ENCODE results near the gene ORM1.

ORM1 gene

GRCh38 chr9:114344188-114344566 lies 21.3 kb downstream of the ORM1 start:
- DNase-seq (ENCODE audit: low read depth in 2 of 2): no peak

DNA sequence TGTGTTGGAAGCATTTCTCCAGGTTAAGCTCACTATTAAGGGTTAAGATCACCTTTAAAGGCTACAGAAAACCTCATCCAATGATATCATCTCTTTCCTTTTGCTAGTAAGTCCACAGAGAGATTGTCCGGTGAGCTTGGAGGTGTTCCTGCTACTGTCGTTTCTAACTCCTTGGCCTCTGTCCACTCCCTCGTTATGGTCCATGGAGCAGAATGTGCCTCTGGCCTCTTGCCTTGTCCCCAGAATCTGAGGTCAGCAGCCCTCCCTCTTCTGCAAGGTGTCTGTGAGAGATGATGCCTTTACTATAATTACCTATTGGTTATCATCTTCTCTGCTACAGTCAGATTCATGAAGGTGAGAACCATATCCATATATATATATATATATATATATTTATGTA lies 21.8 kb downstream of the ORM1 start:
- no peak for DNase-seq (ENCODE audit: low read depth in 2 of 2)

GRCh38 chr9:114345493-114346065 lies 22.7 kb downstream of the ORM1 start:
- no peak for DNase-seq (ENCODE audit: low read depth in 2 of 2)

DNA sequence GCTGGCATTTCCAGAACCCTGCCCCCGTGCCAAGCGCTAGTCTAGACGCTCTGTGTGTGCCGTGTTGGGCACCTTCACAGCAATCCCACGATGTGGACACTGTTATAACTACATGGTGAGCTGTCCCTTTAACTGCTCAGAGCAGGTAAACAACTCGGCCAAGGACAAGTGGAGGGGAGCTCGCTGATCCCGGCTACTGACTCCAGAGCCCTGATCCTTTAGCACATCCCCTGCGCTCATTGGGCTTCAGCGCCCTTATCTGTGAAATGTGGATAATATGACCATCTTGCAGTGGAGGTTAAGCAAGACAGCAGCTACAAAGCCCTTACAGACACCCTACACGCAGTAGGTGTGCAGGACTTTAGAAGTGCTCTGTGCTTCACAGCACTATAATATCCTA lies 23.2 kb downstream of the ORM1 start:
- no peak for DNase-seq (ENCODE audit: low read depth in 2 of 2)

DNA sequence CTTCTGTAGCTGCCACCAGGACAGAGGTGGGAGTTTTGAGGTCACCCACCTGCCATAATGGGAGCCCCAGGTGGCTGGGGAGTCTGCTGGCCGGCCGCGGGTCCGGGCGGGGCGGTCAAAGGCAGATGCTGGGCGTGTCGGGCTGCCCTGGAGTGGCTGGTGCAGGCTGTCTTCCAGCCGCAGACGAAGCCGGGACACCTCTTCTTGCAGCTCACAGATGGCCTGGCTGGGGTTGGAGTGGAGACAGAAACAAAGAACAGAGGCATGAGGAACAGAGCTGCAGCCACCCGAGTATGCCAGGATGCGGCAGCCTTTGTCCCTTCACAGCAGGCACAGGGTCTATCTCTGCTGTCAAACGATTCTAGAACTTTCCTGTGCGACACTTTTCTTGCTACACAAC lies 24.8 kb downstream of the ORM1 start:
- DNase-seq (ENCODE audit: low read depth in 2 of 2): no peak

DNA sequence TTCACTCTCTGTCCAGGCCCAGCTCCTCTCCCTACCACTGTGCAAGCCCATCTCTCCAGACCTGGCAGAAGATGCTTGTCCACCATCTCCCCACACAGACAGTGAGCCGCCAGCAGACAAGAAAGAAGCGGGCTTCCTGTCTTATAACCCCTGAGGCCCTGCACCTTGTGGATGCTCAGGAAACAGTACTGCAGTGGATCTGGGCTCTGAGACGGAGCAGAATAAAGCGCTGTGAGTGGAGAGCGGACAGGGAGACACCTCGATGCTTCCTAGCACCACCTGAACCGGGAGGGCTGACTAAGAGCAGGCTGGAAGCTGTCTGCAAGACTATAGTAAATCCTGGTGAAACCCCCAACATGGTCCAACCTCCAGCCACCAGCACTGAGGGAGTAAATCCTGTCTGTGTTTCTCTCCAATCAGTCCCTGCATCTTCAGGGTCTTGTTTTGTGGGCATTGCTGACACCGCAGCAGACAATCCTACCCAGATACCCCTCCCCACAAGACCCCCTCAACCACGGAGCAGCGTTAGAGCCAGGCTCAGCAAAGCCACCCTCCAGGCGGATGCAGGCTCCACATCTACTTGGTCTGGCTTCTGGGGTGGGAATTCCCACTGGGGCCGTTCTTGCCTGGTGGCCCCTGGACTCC lies 25.5 kb downstream of the ORM1 start:
- DNase-seq (ENCODE audit: low read depth in 2 of 2): no peak

DNA sequence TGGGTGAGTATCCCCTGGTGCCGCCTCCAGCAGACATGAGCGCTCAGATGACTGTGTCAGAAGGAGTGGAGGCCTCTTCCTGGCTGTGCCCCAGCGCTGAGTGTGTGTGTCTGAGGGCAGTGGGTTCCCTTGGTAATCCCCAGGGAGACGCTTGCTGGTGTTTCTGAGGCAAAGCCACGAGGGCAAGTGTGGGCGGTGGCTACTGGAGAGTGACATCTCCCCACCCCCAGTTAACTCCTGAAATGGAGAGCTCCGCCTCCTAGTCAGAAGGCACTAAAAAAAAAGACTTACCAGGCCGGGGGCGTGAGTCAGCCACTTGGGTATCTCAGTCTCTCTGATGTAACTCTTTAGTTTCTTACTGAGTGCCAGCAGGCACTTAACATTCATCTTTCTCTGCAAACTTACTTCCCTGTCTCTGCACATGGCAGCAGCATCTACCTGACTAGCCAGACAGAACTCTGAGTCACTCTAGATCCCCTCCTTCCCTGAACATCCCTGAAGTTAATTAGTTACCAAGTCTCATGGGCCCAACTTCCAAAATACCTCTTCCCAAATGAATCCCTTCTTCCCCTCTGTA lies 26.1 kb downstream of the ORM1 start:
- peak; percentile 91 to 92 for DNase-seq (ENCODE audit: low read depth in 2 of 2)

- no peak for DNase-seq (ENCODE audit: low read depth in 2 of 2)
Observed at GRCh38 chr9:114349713-114350480, 27.0 kb downstream of the ORM1 start.

DNA sequence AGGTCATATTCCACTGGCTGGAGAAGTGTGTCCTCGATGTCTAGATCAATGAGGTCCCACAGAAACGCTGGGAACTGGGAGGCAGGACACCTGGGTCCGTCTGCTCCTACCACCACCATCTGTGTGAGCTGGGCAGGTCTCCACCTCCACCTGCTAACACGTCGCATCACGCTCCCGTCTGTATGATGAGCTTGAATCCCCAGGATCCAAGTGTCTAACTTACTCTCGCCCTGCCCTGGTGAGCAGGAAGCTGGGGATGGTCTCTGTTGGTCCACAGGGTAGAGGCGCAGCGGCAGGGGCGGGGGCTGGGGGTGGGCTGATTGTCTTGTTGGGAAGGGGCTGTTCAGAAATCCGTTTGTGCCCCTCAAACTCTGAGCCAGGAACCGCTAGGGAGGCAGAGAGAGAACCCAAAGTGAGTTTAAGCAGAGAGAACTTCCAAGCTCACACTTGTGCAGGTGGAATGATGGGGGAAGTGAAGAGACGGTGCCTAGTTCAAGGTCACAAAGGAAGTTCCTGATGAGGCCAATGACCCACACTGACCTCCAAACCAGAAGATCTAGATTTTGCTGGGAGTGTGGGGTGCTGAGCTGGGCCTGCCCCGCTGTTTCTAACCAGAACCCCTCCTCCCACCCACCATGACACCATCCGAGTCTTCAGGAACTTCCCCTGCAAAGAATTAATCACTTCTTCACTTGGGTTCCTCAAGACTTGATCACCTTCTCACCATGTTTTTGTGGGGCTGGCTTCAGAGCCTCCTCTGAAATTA lies 27.9 kb downstream of the ORM1 start:
- no peak for DNase-seq (ENCODE audit: low read depth in 2 of 2)

GRCh38 chr9:114351932-114352331 lies 29.0 kb downstream of the ORM1 start:
- DNase-seq (ENCODE audit: low read depth in 2 of 2): no peak

DNA sequence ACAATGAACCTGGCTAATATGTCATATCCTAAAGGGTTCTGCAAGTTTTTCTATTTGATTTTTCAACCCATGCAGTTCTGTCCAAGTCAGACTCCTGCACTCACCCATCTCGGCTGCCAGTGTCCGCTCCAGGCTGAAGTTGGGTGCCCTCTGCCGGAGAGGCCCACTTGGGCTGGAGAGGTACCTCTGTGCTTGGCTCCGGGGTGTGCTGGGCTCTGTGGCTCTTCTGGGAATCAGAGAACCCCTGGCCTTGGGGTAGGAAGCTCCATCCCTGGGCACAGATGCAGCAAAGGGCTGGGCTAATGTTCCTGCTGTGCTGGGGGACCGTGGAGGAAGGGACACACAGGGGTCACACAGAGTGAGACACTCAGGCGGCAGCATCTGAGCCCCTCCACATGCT lies 32.9 kb downstream of the ORM1 start:
- no peak for DNase-seq (ENCODE audit: low read depth in 2 of 2)

- DNase-seq (ENCODE audit: low read depth in 2 of 2): no peak
Observed at GRCh38 chr9:114356792-114357191, 33.9 kb downstream of the ORM1 start.

- no peak for DNase-seq (ENCODE audit: low read depth in 2 of 2)
Observed at GRCh38 chr9:114357360-114357759, 34.5 kb downstream of the ORM1 start.

DNA sequence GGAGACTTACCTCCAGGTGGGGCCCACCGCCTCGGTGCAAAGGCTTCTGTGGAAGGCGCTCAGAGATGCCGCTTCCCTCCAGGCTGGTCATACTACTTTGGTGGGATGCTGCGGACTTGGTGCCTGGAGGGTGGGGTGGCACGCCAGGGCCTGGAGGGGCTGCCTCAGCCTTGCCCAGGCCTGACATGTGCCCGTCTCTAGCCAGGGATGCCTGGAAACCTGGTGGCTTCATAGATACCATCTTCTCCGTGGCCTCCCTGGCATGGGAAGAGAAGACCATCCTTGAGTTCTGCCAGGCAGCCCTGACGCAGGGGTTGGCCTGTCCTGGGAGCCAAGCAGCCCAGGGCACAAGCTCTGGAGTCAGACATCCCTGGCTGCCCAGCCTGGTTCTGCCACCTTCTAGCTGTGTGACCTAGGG lies 35.0 kb downstream of the ORM1 start:
- DNase-seq (ENCODE audit: low read depth in 2 of 2): no peak

DNA sequence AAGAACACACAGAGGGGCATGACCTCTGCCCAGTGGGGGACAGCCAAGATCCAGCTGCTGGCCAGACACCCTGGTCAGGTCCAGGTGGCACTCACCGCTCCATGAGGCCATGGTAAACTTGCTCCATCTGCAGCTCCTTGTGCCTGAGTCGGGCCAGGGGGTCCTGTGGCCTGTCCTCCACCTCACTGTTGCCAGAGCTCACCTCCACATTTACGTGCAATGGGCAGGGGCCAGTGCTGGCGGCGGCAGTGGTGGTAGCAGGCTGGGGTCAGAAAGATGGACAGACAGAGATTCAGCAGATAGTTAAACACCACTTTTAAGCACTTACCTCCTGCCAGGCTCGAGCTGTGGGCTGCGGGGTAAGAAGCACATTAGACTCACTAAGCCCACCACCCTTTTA lies 36.9 kb downstream of the ORM1 start:
- no peak for DNase-seq (ENCODE audit: low read depth in 2 of 2)

GRCh38 chr9:114361542-114361941 lies 38.6 kb downstream of the ORM1 start:
- DNase-seq (ENCODE audit: low read depth in 2 of 2): no peak

GRCh38 chr9:114362394-114362793 lies 39.5 kb downstream of the ORM1 start:
- DNase-seq (ENCODE audit: low read depth in 2 of 2): no peak

GRCh38 chr9:114363424-114363823 lies 40.5 kb downstream of the ORM1 start:
- no peak for DNase-seq (ENCODE audit: low read depth in 2 of 2)

GRCh38 chr9:114364134-114365041 lies 41.5 kb downstream of the ORM1 start:
- DNase-seq (ENCODE audit: low read depth in 2 of 2): no peak

DNA sequence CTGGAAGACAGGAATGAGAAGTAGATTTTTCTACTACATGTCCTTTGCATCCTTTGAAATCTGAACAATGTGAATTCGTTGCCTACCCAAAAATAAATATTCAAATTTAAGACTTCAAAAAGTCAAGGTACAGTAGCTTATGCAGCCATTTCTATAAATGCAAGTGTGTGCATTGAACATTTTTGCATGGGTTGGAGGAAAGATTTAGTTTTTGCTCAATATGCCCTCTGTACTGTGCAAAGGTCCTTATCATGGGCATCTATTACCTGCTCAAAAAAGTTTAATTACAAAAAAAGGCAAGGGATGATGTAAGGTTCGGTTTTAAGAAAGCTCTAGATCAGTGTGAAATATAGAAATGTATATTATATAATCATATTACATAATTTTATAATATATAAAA lies 42.3 kb downstream of the ORM1 start:
- DNase-seq (ENCODE audit: low read depth in 2 of 2): no peak

Measured in stimulated activated CD4-positive, alpha-beta T cell treated with anti-CD3 and anti-CD28 coated beads, Interleukin-15, amount 100 ng/mL, for 48 hours (primary cell).